ENCODE results near the gene ZNF343.
"Not testable (repeated sequence)": the region's sequence is repeated elsewhere in the genome, so short reads cannot be mapped to it uniquely, and the experiment has no call there.

ZNF343 gene

DNA sequence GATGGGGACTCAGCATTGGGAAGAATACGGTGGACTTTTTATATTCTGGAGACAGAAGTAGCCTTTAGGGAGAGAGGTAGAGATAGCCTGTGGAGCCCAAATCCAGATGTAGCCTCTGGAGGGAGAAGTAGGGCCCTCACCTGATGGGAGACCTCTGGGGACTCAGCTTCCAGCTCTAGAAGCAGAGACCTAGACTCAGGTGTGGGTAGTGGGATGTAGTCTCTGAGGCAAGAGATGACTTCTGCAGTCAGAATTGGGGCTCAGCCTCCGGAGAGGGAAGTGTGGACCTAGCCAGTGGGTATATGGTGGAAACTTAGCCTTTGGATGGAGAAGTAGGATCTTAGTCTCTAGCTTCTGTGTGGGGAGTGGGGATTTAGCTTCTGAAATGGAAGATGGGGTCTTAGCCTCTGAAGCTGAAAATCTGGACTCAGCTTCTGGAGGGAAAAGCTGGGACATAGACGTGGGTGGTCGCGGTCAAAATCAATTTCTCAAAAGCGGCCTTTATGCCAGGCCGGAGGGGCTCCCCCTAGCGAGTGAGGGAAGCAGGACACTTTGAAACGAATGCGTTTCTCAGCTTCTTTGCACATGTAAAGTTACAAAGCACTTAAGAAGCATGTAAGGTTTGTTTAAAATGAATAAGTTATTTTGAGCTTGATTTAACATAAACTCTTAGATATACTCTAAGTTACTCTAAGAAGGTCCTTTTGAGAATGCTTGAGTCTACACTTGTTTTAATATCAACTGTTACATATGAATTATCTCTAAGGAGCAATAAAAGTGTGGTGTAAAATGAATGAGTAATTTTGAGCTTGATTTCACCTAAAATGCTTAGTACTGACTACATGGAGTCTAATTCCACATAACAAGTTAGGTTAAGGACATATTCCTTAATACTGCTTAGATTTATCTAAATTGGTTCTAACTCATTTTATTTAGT, 12.9 kb upstream of the ZNF343 start:
- DNase-seq (ENCODE audit: low spot score) = peak; percentile 62

GRCh38 chr20:2520617-2521016, 11.9 kb upstream of the ZNF343 start:
- no peak for DNase-seq (ENCODE audit: low spot score)

DNA sequence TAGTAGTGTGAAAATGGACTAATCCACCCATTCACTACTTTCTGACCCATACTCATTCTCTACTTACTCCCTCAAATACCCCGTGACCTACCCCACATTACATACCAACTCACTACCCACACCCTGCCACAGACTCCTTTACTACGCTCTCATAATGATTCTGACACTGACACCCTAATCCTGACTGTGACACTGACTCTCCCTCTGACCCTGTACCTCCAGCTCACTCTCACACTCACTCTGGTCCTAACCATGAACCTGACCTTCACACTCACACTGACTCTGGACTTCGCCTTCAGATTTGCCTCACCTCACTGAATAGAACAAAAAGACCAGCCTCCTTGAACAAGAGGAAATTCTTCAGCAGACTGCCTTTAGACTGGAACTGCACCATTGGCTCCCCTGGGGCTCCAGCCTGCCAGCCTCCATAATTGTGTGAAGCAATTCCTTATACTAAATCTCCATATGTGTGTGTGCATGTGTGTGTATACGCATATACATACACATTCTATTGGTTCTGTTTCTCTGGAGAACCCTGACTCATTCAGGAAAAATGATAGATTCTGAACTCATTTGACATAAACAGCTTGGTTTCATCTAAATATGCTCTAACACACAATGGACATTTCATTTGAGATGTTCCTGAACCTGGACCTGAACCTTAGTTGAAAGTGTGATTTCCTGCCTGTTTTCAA, 10.5 kb upstream of the ZNF343 start:
- DNase-seq (ENCODE audit: low spot score) = no peak

DNA sequence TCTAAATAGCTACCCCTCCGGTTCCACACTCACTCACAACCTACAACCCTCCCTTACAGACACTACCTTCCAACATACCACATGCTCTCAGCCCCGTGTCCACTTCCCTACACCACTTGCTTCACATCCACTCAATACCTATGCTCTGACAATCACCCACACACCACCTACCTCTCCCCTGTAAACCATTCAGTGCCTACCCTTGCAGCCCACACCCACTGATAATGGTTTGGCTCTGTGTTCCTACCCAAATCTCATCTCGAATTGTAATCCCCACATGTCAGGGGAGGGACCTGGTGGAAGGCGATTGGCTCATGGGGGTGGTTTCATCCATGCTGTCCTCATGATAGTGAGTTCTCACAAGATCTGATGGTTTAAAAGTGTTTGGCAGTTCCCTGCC, 9.8 kb upstream of the ZNF343 start:
- no peak for DNase-seq (ENCODE audit: low spot score)

DNA sequence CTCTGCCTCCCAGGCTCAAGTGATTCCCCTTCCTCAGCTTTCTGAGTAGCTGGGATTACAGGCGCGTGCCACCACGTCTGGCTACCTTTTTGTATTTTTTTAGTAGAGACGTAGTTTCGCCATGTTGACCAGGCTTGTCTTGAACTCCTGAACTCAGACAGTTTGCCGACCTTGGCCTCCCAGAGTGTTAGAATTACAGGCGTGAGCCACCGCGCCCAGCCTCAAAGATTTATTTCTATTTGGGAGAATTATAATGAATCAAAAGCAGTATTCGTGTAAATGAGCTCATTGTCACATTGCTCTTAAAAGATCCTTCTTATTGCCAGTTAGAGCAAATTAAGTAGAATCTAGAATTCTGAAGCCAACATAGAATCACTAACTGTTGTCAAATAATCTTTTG, 9.4 kb upstream of the ZNF343 start:
- DNase-seq (ENCODE audit: low spot score) = no peak

GRCh38 chr20:2516399-2516798, 7.7 kb upstream of the ZNF343 start:
- DNase-seq (ENCODE audit: low spot score) = no peak

DNA sequence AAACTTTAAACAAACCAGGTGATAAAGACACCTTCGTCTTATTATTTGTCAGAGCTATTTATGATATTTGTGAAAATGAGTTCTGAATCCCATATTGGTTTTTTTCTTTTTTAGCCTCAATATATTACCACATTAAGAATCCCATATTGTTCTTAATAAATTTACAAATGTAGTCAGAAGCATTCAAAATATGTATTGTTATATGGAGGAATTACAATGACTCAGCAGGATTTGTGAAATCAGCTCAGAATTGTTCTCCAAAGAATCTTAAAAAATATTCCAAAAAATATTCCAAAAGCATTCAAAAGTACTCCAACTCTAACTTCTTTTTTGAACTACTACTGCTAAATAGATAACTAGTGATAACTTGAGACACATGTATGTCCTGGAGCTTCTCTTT, 6.5 kb upstream of the ZNF343 start:
- no peak for DNase-seq (ENCODE audit: low spot score)

DNA sequence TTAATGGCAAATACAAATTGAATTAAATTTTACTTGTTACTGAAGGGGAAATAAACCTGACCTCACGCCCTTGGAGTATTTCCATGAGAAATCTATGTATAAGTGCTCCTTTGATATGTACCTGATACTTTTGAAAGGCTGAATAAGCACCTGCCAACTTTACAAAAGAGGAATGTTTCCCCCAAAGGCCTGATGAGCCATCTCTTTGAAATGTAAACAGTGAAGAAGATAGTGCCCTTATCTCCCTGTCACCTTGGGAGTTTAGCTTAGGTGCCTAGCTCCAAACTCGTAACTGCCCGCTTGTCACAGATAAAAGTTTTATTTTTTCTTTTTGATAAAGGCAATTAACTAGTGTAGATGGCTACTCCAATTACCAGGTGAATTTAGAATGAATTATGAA, 1.1 kb upstream of the ZNF343 start:
- no peak for DNase-seq (ENCODE audit: low spot score)

DNA sequence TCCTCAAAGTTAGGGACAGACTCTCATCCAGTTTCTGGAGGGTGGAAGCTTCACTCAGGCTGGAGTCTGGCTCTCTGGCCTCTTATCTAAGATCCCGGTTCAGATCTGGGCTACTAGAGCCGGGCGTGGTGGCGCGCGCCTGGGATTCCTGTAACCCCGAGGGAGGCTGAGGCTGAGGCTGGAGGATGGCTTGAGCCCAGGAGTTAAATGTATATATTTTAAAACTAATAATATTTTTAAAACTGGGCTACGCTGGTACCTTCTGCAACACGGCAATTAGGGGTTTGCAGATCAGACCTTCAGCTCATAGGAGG, 710 bp upstream of the ZNF343 start:
- DNase-seq (ENCODE audit: low spot score) = no peak

DNA sequence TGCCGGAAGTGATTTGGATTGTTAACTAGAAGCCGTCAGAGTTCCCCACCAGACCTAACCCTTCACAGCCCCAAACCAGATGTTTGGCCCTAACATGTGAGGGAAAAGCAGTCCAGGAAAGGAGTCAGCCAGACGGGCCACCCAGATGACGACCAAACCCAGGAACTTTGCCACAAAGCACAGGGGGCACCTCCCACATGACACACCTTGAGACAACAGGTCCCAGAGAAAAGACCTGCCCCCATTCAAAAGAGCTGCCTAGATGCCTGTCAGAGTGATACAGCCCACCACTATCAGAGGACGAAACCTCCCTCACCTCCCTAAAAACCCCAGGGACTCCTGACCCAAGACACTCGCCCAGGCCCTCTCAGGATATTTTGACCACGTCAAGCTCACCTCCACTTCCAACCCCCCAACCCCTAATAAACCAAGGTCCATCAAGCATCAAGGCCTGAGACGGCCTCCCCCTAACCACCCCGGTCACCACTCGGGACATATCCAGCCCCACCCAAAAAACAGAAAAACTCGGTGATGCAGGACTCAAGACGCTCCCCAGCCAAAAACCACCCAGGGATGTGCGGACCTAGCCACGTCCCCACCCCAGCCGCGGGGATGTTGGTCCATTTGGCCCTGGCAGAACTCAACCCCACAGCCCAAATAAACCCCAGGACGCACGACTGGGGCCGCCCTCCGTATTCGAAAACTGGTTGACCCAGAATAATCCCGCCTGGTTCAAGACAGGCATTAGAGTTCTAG, 662 bp downstream of the ZNF343 start:
- no peak for DNase-seq (ENCODE audit: low spot score)

DNA sequence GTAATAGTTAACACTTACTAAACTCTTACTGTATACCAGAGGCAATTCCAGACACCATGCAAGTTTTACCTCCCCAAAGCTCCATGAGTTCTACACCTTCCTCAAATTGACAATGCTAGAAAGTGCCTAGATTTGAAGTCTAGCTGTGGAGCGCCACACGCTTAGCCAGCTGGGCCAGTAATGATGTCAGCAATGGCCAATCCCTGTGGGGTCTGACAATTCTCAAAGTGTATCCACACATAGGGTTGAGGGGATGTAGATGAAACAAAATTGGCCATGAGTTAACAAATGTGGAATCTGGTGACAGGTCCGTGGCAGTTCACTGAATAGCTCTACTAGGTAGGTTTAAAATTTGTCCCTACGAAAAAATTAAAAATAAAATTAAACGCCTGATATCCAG, 1.3 kb downstream of the ZNF343 start:
- no peak for DNase-seq (ENCODE audit: low spot score)

DNA sequence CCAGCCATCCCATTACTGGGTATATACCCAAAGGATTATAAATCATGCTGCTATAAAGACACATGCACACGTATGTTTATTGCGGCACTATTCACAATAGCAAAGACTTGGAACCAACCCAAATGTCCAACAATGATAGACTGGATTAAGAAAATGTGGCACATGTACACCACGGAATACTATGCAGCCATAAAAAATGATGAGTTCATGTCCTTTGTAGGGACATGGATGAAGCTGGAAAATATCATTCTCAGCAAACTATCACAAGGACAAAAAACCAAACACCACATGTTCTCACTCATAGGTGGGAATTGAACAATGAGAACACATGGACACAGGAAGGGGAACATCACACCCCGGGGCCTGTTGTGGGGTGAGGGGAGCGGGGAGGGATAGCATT, 2.3 kb downstream of the ZNF343 start:
- DNase-seq (ENCODE audit: low spot score) = not testable (repeated sequence)

- not testable (repeated sequence) for DNase-seq (ENCODE audit: low spot score)
Measured at GRCh38 chr20:2504803-2505202, 3.9 kb downstream of the ZNF343 start.

GRCh38 chr20:2502808-2503384, 5.8 kb downstream of the ZNF343 start:
- DNase-seq (ENCODE audit: low spot score) = not testable (repeated sequence)

DNA sequence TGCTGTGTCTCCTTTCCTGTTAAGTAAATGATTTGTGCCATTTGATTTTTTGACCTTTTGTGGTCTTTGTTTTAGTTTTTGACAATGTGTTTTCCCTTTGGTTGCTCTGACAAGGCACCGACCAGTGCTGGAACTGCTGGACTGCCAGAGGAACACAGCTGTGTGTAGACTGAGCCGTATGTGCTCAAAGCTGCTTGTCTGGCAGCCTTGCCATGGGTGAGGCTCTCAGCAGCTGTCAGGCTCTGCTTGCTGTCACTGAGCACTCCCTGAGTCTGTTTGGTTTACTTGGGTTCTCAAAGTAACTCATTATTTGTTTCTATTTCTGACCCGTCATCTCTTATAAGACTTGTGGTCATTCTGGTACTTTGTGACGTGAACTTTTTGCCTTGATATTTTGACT, 23.1 kb downstream of the ZNF343 start:
- DNase-seq (ENCODE audit: low spot score) = no peak

DNA sequence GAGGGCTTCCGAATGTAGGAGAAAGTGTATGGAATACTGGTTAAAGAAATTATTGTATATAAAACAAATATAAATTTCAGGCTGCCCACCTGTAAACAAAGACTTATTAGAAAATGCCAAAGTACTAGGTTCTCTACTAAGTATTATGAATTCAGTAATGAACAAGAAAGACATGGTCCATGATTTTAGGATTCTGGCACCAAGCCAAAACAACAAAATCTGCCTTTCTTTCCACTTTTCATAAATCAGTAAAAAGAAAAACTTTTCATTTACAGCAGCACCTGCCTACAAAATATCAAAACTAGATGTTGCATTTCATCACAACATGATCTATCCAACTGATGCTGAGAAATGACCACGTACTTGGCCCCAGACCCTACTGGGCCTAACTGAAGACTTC, 23.6 kb downstream of the ZNF343 start:
- DNase-seq (ENCODE audit: low spot score) = no peak

- DNase-seq (ENCODE audit: low spot score) = no peak
Measured at GRCh38 chr20:2483504-2483903, 25.2 kb downstream of the ZNF343 start.

GRCh38 chr20:2480381-2480780, 28.3 kb downstream of the ZNF343 start:
- DNase-seq (ENCODE audit: low spot score) = no peak

- no peak for DNase-seq (ENCODE audit: low spot score)
Measured at GRCh38 chr20:2476742-2477615, 31.7 kb downstream of the ZNF343 start.

DNA sequence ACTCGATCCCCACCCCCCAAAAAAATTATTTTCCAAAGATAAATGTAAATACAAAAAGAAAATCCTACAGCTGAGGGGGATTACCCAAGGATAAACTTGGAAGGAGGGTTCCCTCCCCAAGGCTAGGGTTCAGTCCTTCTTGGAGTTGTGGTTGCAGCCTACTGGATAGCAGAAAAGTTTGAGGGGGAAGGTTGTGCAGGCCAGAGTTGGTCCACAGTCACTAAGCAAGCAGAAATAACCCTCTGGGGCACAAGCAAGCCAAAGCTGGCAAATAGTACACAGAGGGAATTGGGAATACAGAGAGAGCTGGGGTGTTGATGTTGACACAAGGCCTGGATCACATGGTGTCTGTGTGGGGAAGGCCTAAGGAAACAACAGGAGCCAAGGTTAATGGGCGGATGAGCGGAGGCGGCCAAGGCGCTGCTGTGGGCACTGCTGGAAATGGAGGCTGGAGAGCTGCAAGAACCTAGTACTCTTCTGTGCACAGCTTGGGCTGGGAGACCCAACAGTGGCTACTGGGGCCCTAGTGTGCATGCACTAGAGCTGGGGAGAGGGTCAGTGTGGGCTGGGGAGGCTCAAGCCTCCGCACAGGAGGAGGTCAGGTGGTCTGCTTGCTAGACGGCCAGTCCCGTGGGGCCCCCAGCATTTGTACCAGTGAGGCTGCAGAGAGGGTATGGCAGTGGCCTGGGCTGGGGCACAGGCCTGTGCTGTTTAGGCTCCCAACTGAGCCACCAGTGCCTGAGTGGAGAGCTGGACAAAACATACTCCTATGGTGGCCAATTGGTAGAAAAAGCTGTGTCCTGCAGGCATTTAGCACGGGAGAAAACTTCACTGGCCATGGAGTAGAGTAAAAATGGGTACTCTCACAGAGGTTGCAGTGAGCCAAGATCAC, 32.6 kb downstream of the ZNF343 start:
- DNase-seq (ENCODE audit: low spot score) = no peak
